ENCODE results near the gene SPEF2.

The SPEF2 gene

DNA sequence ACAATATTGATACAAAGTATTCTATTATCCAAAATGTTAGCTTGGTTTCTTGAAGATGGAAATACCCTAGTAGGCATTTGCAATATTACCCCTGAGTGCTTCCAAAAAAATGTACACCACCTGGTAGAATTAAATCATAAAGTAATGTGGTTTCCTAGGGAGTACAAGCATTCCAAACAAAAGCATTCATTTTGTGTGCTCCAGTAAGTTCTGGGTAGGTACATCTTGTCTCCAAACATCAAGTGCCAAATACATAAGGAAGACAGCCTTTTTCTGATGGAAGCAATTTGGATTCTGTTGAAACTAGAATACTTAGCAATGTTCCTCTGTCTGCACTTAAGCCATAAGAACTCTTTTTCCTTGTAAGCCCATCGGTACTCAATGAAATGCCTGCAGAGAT lies 165.9 kb downstream of the SPEF2 start:
- Histone ChIP-seq H3K27ac (replicated peaks) (no peak overlapping the region), H3K4me3 (replicated peaks; ENCODE audit: insufficient read depth, low read length) (no peak overlapping the region), H3K27me3 (ENCODE audit: insufficient read depth, poor library complexity, severe bottlenecking) (no peaks in the 10 kb centered on the region)
- TF ChIP-seq, protein P1, sequence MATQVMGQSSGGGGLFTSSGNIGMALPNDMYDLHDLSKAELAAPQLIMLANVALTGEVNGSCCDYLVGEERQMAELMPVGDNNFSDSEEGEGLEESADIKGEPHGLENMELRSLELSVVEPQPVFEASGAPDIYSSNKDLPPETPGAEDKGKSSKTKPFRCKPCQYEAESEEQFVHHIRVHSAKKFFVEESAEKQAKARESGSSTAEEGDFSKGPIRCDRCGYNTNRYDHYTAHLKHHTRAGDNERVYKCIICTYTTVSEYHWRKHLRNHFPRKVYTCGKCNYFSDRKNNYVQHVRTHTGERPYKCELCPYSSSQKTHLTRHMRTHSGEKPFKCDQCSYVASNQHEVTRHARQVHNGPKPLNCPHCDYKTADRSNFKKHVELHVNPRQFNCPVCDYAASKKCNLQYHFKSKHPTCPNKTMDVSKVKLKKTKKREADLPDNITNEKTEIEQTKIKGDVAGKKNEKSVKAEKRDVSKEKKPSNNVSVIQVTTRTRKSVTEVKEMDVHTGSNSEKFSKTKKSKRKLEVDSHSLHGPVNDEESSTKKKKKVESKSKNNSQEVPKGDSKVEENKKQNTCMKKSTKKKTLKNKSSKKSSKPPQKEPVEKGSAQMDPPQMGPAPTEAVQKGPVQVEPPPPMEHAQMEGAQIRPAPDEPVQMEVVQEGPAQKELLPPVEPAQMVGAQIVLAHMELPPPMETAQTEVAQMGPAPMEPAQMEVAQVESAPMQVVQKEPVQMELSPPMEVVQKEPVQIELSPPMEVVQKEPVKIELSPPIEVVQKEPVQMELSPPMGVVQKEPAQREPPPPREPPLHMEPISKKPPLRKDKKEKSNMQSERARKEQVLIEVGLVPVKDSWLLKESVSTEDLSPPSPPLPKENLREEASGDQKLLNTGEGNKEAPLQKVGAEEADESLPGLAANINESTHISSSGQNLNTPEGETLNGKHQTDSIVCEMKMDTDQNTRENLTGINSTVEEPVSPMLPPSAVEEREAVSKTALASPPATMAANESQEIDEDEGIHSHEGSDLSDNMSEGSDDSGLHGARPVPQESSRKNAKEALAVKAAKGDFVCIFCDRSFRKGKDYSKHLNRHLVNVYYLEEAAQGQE (IDR thresholded peaks at IDR 0.05; ENCODE audit: insufficient replicate concordance, low read depth): no peak
- TF ChIP-seq GABPA (IDR thresholded peaks at IDR 0.05; ENCODE audit: low read depth) (no peak), SPI1 (IDR thresholded peaks at IDR 0.05; ENCODE audit: borderline replicate concordance, low read depth) (no peak), POLR2AphosphoS5 (IDR thresholded peaks at IDR 0.05; ENCODE audit: low read depth) (no peak)
- TF ChIP-seq, protein P2, sequence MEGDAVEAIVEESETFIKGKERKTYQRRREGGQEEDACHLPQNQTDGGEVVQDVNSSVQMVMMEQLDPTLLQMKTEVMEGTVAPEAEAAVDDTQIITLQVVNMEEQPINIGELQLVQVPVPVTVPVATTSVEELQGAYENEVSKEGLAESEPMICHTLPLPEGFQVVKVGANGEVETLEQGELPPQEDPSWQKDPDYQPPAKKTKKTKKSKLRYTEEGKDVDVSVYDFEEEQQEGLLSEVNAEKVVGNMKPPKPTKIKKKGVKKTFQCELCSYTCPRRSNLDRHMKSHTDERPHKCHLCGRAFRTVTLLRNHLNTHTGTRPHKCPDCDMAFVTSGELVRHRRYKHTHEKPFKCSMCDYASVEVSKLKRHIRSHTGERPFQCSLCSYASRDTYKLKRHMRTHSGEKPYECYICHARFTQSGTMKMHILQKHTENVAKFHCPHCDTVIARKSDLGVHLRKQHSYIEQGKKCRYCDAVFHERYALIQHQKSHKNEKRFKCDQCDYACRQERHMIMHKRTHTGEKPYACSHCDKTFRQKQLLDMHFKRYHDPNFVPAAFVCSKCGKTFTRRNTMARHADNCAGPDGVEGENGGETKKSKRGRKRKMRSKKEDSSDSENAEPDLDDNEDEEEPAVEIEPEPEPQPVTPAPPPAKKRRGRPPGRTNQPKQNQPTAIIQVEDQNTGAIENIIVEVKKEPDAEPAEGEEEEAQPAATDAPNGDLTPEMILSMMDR (IDR thresholded peaks at IDR 0.05; ENCODE audit: insufficient read depth, low read length): no peak
- no peak for DNase-seq (ENCODE audit: low read depth in 1 of 2, low spot score in 1 of 2)

DNA sequence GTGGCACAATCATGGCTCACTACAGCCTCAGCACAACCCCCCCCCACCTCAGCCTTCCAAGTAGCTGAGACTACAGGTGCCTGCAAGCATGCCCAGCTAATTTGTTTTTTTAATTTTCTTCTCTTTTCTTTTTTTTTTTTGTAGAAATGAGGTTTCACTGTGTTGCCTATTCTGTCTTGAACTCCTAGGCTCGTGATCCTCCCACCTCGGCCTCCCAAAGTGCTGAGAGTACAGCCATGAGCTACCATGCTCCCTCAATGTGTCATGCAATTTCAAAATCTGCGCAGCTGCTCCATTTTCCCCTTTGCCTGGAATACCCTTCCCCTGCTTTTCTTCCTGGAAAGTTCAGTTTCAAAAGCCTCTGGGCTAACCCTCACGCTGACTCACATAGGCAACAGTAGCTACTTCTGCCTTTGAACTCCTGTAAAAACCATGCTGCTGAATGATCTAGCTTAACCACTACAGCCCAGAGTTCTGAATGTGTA lies 168.0 kb downstream of the SPEF2 start:
- TF ChIP-seq, protein P2 (IDR thresholded peaks at IDR 0.05; ENCODE audit: insufficient read depth, low read length): no peak
- TF ChIP-seq, protein P1 (IDR thresholded peaks at IDR 0.05; ENCODE audit: insufficient replicate concordance, low read depth): no peak
- TF ChIP-seq POLR2AphosphoS5 (IDR thresholded peaks at IDR 0.05; ENCODE audit: low read depth) (no peak), GABPA (IDR thresholded peaks at IDR 0.05; ENCODE audit: low read depth) (no peak), SPI1 (IDR thresholded peaks at IDR 0.05; ENCODE audit: borderline replicate concordance, low read depth) (no peak)
- no peaks in the 10 kb centered on the region for H3K27me3 ChIP-seq (ENCODE audit: insufficient read depth, poor library complexity, severe bottlenecking)
- H3K4me3 ChIP-seq (replicated peaks; ENCODE audit: insufficient read depth, low read length): no peak overlapping the region
- H3K27ac ChIP-seq (replicated peaks): no peak overlapping the region
- peak; percentile 4 to 34 for DNase-seq (ENCODE audit: low read depth in 1 of 2, low spot score in 1 of 2)

DNA sequence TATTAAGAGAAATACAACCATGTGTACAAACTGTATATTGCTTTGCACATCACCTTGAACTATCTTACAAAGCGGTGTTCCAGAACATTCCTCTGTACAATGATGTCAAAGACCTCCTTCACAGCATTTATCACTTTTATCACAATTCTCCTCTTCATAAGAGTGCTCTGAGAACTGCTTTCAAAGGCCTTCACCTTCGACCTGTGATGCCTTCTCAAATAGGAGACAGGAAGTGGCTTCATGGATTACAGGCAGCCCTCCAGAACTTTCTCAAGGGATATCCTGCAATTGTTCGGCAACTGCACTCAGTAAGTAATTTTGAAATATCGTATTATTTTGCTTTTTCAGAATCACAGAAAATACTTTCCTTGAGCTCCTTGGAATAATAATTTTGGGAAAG lies 171.1 kb downstream of the SPEF2 start:
- TF ChIP-seq, protein P1 (IDR thresholded peaks at IDR 0.05; ENCODE audit: insufficient replicate concordance, low read depth): no peak
- TF ChIP-seq POLR2AphosphoS5 (IDR thresholded peaks at IDR 0.05; ENCODE audit: low read depth) (no peak), GABPA (IDR thresholded peaks at IDR 0.05; ENCODE audit: low read depth) (no peak), SPI1 (IDR thresholded peaks at IDR 0.05; ENCODE audit: borderline replicate concordance, low read depth) (no peak)
- TF ChIP-seq, protein P2 (IDR thresholded peaks at IDR 0.05; ENCODE audit: insufficient read depth, low read length): no peak
- Histone ChIP-seq H3K27ac (replicated peaks) (no peak overlapping the region), H3K4me3 (replicated peaks; ENCODE audit: insufficient read depth, low read length) (no peak overlapping the region), H3K27me3 (ENCODE audit: insufficient read depth, poor library complexity, severe bottlenecking) (no peaks in the 10 kb centered on the region)
- no peak for DNase-seq (ENCODE audit: low read depth in 1 of 2, low spot score in 1 of 2)

Data from HL-60 (cell line).